ENCODE data around the gene ATP6V0A4.

GRCh38 chr7:138720286-138720685 is 77.7 kb downstream of the ATP6V0A4 start:
- TF ChIP-seq CTCF (IDR thresholded peaks at IDR 0.05 in 4 of 5, conservative IDR thresholded peaks at IDR 0.05 in 1 of 5) (no peak), POLR2A (IDR thresholded peaks at IDR 0.05) (no peak)
